Epidermal melanocyte (primary cell): Measurements from ENCODE around the gene BHMT.

Experiments used
- DNase-seq: peaks from one replicate; pipeline ENCODE4 v3.0.0; 2011; ENCODE audit warnings: low spot score; ENCODE audit not compliant: insufficient read length

BHMT gene, protein sequence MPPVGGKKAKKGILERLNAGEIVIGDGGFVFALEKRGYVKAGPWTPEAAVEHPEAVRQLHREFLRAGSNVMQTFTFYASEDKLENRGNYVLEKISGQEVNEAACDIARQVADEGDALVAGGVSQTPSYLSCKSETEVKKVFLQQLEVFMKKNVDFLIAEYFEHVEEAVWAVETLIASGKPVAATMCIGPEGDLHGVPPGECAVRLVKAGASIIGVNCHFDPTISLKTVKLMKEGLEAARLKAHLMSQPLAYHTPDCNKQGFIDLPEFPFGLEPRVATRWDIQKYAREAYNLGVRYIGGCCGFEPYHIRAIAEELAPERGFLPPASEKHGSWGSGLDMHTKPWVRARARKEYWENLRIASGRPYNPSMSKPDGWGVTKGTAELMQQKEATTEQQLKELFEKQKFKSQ

DNA sequence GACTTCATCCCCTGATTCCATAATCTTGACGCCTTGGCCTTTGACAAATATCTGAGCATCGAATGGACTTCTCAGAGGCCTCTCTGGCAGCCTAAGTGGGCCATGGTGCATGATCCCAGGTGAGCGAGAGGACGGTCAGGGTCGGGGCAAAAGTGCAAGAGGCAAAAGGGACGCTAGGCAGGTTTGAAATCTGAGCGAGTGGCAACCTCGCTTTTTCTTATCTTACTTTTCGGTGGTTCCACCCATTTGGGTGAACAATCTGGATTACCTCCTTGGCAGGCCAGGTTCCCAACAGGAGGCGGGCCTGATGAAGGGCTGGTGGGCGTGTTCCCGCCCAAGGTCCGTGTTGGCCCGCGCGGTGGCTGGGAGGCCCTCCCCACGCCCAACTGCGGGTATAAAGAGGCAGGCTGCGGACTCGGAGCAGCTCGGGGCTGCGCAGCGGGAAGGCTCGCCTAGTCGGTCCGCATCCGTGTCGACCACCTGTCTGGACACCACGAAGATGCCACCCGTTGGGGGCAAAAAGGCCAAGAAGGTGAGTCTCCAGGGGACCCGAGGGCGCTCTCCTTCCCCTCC is at the start of gene BHMT:
Gene BHMT, plus strand, starts transcription at position 423 of the 573 bp plus-strand sequence. Its CDS starts 77 bp downstream, at position 500.
- no peak for DNase-seq

DNA sequence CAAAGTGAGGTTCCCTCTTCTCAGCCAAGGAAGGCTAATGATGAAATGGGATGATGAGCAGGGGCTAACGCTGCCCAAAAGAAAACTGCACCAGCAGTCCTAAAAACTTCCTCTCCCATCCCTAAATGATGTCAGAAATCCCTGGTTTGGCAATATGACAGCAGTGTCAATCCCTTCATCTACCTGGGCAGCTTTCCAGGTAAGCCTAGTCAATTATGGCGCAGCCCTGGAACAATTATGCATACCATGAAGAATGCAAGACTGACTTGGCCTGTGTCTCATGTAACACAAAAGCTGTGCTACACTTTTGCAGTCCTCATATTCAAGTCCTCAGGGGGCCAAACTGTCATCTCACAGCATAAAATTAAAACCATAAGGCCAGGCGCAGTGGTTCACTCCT is 49.2 kb upstream of the BHMT start:
- DNase-seq = no peak

DNA sequence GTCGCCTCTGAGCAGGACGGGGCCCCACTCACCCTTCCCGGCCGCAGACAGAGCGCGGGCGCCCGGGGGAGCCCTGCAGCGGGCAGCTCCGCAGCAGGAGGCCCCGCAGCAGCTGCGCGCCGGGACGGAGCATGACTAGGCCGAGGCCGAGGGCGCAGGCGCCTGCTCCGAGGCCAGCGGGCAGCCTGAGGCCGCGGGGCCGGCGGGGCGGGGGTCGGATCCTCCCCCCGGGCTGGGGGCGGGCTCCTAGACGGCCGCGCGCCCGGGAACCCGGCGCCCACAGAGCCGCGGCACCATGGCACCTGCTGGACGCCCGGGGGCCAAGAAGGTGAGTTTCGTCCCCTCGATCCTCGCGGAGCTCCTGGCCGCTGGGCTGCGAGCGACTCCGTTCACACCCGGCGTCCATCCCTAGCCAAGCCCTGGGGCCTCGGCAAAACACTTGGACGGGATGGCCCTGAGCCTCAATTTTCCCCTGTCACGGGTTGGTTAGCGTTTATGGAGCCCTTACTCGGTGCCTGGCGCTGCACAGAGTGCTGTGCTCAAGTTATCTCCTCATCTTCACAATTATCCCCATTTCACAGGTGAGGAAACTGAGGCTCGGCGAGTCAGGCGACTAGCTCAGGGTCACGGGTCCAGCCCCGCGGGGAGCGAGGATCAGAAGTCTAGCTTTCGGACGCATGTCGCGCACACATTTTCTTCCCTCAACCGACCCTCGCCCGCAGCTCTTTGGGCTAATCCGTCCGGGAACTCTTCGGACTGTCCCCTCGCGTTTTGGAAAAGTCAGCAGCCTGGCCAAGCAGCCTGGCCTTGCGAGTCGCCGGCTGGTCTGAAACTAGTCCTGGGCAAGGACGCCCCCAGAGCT is 41.9 kb upstream of the BHMT start, which contains the start of the genes BHMT2 and DMGDH:
Gene BHMT2, plus strand, starts transcription at position 280 of the 862 bp plus-strand sequence. Its CDS starts 16 bp downstream, at position 296.
Gene DMGDH, minus strand, starts transcription at position 187 of the 862 bp plus-strand sequence. Its CDS starts 54 bp downstream, at position 133.
- DNase-seq = peak; percentile 30

DNA sequence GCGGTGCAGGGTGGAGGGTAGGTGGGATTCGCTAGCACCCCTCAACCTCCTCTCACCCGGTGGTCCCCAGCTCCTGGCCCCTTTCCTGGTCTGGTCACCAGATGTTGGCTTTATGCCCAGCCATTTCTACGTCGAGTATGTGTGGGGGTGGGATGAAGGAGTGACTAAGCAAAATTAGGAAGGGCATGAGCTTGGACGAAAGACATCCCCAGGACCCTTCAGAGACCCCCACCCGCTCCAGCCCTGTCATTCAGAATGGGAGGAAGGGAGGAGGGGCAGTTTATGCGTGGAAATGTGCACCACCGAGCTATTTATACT is 41.3 kb upstream of the BHMT start:
- peak; percentile 28 for DNase-seq

DNA sequence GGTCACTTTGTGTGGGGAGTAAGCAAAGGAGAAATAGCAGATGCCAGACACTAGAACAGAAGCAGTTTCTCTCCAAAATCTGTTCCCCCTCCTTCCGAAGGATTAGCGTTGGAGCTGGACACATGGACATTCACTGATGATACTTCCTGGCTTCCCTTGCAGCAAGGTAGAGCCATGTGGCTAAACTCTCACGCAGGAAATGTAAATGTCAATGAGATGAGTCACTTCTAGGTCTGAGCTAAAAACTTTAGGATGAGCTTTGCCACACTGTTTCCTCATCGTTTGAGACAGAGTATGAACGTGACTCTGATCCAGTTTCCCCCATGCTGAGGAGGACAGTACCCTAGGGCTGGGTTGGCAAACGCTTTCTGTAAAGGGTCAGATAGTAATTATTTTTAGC is 37.0 kb upstream of the BHMT start:
- no peak for DNase-seq

DNA sequence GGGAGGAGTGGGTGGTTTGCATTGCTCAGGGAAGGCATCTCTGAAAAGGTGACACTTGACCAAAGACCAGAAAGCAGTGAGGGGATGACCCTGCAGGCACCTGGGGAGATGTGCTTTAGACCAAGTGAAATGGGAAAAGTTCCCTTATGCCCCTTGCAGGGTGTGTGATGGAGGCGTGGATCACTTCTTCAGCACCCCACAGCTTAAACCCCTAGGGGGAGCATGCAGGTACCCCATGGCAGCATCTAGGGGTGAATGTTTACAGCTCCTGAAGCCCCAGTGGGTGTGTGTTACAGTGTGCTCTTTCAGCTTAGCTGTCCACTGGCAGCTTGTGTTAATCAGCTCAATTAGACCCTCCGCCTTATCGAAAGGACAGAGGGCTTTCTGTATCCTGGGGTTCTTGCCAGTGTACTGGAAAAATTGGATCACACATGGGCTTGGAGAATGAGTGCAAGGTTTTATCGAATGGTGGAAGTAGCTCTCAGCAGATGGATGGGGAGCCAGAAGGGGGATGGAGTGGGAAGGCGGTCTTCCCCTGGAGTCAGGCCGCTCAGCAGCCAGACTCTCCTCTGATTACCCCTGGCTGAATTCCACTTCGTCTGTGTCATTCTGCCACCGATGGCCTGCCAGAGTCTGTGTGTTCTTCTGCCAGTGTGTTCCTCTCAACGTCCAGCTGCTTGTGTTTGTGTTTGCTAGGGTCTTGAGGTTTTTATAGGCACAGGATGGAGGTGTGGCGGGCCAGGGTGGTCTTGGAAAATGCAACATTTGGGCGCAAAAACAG is 35.8 kb upstream of the BHMT start:
- no peak for DNase-seq

DNA sequence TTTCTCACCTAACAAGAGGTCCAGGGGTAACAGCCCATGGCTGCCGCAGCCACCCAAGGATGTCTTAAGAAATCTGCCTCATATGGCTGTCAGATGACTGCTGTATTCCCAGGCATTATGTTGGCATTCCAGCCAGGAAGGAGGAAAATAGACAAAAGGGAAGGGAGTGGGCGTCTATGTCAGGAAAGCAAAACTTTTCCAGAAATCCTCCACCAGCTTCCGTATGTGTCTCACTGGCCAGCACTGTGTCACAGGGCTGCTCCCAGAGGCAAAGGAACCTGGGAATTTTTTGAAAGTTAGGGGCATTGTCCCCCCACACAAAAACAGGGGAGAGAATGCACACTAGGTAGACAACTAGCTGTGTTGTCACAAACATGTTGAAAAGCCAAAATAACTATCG is 34.8 kb upstream of the BHMT start:
- DNase-seq = no peak

DNA sequence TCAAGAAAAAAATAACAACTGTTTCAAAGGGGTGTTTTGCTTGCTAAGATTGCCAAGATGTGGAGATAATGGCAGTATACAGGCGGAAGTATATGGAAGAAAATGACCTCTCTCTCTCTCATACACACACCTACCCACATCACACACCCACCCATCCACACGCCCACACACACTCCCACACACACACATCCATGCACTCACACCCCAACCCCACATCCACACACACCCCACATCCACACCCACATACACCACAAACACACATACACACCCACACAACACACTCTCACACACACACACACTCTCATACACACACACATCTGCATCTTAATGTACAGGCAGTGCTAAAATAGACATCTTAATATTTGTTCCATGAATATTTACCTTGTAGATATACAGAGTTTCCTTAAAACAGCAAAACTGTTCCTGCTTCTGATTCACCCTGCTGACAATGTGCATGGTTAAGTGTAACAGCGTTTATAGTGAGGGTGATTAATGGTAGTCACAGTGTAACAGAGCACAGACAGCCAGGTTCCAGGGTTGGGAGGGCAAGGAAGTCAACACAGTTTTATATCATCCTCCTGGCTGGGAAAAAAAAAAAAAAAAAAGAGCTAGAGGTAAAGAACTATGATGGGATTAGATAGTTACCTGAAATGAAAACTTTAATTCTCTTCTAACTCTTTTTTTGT is 33.8 kb upstream of the BHMT start:
- no peak for DNase-seq

DNA sequence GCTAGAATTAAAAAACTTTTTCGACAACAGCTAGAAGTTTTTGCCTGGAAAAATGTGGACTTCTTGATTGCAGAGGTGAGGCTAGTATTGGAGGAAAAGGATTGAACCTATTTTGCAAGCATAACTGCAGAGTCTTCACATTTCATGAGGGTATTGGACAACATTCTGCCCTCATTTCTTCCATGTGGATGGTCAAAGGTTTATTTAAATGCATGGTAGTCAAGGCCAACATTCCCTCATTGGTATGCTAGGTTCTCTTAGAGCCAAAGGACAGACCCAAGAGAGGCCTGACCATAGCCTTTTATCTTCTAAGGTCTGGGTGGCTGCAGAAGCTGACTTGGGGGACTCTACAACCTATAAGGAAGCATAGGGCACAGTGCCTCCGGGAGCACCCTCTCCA is 30.8 kb upstream of the BHMT start:
- DNase-seq = no peak

DNA sequence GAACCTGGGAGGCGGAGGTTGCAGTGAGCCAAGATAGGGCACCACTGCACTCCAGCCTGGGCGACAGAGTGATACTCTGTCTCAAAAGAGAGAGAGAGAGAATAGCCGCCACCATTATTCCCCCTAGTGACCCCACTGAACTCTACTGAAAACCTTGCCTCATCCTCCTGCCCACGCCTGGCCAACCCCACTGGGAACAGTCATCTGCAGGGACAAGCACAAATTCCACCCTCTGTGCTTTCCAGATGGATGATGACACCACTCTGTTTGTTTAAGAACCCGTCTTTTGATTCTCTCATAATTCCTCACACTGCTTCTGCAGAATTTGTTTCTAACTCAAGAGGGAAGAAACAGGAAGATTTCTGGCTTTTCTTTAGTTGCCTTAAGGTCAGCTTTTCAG is 29.8 kb upstream of the BHMT start:
- no peak for DNase-seq

DNA sequence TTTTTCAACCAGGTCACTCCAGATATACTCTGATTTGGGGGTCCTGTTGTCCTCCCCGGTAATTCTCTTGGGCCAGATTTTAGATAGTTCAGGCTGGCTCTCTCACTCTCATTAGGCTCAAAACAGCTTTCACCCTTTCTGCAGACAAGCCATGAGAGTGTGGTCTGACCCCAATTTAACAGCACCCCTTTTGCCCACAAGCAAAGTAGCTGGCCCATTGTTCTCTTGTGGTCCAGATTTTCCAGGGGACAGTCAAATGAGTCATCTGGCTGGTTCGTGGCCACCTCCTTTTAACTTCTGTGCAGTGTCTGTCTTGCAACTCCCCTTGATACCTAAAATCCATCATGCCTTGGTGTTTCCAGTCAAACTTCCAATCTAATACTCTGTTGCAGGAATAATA is 25.5 kb upstream of the BHMT start:
- DNase-seq = no peak

DNA sequence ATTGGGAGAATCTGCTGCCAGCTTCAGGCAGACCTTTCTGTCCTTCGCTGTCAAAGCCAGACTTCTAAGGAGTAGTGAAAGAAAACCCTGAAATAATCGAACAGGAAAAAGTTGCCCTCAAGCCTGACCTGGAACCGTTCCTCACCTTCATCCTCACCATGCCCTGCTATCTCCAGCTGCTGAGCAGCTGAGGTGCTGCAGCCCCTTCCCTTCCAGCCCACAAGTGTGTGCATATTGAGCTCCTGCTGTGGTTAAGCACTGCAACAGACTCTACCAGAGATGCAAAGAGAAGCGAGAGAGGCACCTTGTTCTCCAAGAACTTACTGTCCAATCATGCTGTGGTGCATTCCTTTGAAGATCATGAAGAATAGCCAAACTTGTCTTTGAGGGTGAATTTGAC is 23.1 kb upstream of the BHMT start:
- DNase-seq = no peak

DNA sequence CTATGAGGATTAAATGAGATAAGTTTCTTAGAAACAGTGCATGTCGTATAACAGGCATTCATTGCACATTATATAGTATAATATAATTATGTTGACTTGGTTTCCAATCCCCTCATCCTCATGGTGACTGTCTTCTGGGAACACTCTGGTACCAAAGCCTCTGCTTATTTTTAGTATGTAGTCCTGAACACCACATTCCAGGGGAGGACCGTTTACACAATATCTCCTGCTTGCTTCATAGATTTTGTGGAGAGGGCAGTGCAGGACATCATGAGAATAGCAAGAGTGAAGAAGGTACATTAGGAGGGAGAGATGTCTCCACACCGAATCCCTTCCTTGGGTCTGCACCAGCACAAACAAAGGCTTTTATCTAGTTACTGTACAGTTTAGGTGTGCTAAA is 20.5 kb upstream of the BHMT start:
- no peak for DNase-seq

DNA sequence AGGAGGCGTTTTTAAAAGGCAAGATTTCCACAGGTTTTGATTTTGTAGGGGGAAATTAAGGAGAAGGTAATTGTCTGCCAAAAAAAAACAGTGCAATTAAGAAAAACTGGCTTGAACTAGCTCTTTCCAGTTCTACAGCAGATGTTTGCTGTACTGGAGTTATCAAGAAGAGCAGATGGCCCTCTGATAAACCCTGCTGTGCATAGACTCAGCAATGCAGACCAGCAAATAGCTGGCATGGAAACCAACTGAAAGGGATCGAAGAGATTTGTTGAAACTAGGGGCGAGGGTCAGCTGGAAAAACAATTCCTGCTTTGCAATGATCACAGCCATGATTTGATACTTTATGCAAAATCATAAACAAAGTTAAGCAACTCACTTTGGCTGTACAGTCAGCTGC is 17.8 kb upstream of the BHMT start:
- no peak for DNase-seq

DNA sequence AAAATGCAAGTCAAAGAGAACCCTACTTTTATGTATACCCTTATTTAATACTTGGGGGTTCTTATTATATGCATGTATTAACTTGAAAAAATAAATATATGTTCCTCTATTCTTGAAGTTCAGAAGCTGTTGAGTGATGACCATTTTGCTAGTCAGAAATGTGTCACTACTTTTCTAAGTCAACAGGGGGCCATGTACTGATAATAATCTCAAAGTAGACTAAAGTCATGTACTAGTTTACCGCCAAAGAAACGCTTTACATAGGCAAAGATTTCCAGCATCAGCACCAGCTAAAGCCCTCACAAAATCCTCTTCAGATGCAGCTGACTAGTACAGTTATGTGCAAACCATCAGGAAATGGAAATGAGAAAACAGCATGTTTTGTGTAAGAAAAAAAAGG is 5.7 kb upstream of the BHMT start:
- no peak for DNase-seq

DNA sequence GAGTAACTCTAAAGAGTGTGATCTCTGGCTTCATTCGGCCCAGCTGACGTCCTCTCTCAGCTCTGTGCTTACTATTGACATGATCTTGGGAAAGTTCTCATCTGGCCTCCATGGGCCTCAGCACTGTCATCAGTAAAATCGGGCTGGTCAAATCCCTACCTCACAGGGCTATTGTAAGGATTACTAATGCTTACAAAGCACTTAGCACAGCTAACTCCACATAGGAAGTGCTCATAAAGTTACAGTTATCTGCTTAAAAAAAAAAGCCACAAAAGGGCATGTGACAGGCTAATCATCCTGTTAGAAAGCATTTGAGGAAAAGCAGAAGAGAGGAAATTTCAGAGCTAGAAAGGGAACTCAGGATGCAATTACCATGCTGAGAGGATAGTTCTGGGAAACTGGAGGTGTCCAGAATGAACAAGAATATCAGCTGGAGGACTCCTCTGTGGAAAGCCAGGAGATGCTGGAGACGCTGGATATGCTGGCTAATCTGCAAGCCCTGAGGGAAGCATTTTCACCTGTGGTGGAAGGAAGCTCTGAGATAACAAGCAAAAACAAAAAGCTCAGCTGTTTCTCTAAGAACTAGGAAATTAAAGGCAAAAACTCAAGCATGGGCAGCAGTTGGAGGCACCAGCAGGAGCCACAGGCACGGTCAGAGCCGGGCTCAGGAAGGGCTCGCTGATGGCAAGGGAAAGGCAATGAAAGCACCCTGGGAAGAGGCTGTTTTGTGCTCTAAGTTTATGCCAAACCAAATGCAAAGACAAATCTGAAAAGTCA is 4.4 kb upstream of the BHMT start:
- DNase-seq = no peak

DNA sequence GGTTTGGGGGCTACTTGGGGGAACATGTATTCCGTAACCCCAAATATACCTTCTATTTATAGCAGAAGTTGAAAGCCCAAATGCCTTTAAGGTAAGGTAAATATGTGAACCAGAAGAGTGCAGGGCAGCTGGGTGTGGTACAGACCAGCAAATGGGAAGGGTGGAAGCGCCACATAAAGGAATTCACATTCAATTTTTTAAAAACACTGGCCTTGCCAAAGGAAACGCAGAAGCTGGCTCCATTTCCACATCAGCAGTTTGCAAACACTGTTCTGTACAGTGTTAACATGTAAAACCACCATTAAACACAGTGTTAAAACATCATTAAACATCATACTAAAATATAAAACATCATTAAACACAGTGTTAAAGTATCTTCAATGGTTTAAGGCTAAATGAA is 3.5 kb upstream of the BHMT start:
- no peak for DNase-seq

DNA sequence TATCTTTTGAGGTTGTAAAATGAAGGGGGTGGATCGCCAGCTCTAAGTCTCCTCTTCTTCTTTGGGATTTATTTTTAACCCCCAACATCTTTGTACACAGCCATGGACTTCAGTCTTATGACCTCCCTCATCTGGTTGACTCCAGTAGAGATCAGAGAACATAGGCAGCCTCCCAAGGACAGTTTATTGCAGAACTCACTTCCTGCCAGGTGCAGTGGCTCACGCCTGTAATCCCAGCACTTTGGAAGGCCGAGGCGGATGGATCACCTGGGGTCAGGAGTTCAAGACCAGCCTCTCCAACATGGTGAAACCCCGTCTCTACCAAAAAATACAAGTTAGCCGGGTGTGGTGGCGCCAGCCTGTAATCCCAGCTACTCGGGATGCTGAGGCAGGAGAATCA is 2.8 kb upstream of the BHMT start:
- no peak for DNase-seq

DNA sequence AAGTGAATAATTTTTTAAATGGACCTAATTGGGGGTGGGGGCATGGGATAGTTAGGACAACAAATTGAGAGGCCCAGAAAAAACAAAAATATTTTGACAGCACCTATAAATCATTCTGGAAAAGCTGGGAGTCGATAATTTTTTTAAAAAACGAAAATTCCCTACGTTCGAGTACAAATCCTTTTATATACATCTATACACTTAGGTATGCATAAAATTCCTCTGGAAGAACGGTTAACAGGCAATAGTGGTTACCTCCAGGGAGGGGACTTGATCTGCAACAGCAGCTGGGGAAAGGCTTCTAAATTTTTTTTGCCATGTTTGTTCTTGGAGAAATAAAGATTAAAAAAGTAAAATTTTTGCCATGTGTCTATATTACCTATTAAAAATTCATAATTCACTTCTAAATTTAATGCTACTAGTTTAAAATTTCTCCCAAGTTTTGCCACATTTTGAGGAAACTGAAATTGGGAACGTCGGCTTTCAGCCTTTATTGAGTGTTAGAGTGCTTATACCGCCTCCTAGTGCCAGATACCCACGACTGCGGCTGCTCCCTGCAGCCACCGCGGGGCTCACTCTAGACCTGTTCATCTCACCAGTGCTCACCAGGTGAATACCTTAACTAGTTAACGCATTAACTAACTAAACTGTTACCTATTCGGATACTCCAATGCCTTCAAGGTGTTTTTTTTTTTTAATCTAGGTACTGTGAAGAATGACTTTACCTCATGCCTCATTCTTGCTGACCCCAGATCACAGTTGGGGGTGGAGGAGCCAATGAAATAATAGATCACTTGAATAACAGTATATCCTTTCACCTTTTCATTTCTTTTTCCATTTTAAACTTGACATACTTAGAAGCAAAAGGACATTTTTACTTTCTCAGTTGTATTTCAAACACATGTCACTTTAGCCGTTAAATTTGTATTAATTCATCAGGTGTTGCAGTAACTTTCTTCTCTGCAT is 1.8 kb upstream of the BHMT start:
- DNase-seq = no peak
